GM21390 (cell line): Measurements from ENCODE around the gene RAD52.
A peak's percentile ranks its signal among the peaks of the same experiment; 100 is the strongest.
"Not testable (repeated sequence)": the region's sequence is repeated elsewhere in the genome, so short reads cannot be mapped to it uniquely, and the experiment has no call there.

Experiments
- ATAC-seq: cut with Tn5 transposase; IDR thresholded peaks from one replicate; pipeline ENCODE4 v1.9.1; 2021; ENCODE audit not compliant: unreplicated experiment

The RAD52 gene

GRCh38 chr12:967641-968040, 18.1 kb upstream of the RAD52 start:
- no peak for ATAC-seq

GRCh38 chr12:966724-967123, 17.2 kb upstream of the RAD52 start:
- ATAC-seq, result no peak

- ATAC-seq, result peak; percentile 49
Observed at GRCh38 chr12:958588-959123, 9.2 kb upstream of the RAD52 start.

DNA sequence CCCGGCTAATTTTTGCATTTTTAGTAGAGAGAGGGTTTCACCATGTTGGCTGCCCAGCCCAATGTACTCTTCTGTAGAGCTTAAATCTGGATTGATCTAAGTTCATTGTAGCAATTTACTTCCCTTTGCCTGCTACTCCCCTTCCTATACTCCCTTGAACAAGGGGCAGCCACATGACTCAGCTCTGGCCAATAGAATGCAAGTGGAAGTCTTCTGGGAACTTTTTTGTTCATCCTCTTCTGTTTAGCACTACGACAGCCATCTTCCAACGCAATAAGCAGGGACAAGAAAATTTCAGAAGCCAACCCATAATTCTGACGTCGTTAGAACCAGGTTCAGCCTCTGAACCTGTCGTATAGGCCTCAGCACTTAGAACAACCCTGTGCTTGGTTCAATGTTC, 6.4 kb upstream of the RAD52 start:
- ATAC-seq, result no peak

GRCh38 chr12:954741-955140, 5.2 kb upstream of the RAD52 start:
- ATAC-seq, result no peak

DNA sequence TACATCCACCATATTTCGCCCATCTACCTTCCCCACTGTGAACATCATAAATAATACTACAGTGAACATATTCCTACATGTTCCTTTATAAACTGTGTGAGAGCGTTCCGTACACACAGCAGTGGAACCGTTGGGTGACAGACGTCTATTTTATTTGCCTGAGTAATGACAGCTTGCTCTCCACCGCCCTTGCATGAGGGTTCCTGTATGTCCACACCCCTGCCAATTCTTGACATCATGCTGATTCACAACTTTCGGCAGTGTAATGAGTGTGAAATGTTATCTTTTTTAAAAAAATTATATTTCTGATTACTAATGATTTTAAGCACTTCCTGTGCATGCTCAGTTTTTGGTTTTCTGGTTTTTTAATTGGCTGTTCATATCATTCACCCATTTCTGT, 4.3 kb upstream of the RAD52 start:
- no peak for ATAC-seq

- ATAC-seq, result no peak
Observed at GRCh38 chr12:951176-951575, 1.7 kb upstream of the RAD52 start.

- no peak for ATAC-seq
Observed at GRCh38 chr12:948238-948637, 1.3 kb downstream of the RAD52 start.

DNA sequence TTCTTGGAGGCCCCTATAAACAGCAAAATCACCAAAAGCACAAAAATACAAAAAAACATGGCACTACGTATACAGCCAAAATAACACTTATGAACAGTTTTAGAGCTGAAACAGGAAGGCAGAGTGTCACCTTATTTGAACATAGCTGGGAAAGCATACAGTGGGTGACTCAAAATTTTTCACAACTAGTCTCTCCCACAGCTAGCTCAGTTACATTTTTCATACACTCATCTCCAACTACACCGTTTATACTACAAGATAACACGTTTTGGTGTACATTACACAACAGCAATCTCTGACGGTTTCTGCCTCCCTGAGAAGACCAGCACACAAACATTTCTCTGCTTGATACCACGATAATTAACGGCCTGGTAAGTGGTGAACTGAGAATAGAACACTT, 2.9 kb downstream of the RAD52 start:
- no peak for ATAC-seq

DNA sequence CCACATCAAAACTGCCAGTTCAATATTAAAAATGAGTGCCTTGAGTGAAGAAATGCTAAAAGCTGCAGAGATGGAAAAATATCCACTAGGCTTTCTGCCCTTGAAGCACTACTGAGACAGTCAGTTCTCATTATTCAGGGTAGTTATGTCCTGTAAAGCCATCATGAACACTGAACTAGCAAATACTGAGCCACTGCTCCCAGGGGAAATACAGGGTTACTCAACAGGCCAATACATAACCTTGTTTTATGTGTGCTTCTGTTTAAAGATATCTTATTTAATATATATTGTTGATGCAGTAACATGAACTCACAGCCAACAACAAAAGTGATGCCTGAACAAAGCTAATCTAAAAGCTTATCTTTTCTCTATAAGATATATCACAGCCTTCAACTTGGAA, 3.3 kb downstream of the RAD52 start:
- ATAC-seq, result no peak

- no peak for ATAC-seq
Observed at GRCh38 chr12:944211-944610, 5.3 kb downstream of the RAD52 start.

GRCh38 chr12:943051-943450, 6.4 kb downstream of the RAD52 start:
- no peak for ATAC-seq

- ATAC-seq, result no peak
Observed at GRCh38 chr12:938810-939209, 10.7 kb downstream of the RAD52 start.

- no peak for ATAC-seq
Observed at GRCh38 chr12:936377-937345, 12.8 kb downstream of the RAD52 start.

DNA sequence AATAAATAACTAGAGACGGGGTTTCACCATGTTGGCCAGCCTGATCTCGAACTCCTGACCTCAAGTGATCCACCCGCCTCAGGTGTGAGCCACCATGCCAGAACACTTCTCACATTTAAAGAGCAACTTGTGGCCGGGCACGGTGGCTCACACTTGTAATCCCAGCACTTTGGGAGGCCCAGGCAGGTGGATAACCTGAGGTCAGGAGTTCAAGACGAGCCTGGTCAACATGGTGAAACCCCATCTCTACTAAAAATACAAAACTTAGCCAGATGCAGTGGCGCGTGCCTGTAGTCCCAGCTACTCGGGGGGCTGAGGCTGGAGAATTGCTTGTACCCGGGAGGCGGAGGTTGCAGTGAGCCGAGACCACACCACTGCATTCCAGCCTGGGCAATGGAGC, 13.6 kb downstream of the RAD52 start:
- not testable (repeated sequence) for ATAC-seq

DNA sequence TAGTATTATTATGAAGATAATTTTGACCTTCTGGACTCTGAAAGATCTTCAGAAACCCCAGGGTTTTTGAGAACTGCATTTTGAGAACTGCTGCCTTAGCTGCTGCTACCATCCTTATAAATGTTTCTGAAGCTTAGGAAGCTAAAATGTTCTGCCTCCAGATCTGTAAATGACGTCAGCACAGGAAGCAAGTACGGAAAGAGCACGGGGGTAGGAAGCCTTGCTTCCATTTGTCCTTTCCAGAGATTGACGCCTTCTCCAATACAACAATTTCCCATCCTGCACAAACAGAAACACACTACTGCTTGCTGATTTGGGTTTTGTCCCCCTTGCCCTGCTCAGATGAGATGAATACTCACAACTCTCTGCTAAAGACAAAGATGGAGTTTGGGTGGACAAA, 17.9 kb downstream of the RAD52 start:
- ATAC-seq, result no peak

DNA sequence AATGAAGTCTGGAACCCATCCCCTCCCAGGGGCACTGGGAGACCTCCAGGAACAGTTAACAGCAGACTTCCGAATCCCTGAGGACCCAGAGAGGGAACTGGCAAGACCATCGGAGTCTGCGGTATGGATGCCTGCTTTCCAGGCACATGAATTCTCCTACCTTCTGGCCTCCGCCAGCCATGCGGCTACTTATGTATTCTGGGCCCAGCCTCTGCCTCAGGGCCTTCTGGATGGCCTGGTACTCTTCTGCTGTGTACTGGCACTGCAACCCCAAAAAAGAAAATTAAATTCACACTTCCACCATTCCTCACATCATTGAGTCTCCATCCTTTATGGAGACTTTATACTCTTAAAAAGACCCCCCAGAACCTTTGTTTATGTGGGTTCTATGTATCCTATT, 18.4 kb downstream of the RAD52 start:
- no peak for ATAC-seq

DNA sequence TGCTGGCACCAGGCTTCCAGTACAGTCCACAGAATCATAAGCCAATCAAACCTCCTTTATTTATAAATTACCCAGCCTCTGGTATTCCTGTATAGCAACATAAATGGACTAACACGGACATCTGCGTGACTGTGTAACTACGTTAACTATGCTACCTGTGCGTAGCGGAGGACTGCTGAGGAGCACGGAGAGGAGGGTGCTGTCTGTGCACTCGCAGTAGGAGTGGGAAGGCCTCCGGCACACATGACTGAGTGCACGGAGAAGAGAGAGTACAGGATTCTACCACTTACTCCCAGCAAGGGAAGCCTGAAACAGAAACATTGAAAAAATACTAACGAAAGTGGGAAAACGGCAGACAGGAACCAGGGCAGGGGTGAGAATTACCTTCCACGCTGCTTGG, 22.9 kb downstream of the RAD52 start:
- no peak for ATAC-seq

GRCh38 chr12:922285-922684, 27.2 kb downstream of the RAD52 start:
- no peak for ATAC-seq

GRCh38 chr12:920676-921075, 28.8 kb downstream of the RAD52 start:
- ATAC-seq, result no peak

- no peak for ATAC-seq
Observed at GRCh38 chr12:916712-917445, 32.6 kb downstream of the RAD52 start.

DNA sequence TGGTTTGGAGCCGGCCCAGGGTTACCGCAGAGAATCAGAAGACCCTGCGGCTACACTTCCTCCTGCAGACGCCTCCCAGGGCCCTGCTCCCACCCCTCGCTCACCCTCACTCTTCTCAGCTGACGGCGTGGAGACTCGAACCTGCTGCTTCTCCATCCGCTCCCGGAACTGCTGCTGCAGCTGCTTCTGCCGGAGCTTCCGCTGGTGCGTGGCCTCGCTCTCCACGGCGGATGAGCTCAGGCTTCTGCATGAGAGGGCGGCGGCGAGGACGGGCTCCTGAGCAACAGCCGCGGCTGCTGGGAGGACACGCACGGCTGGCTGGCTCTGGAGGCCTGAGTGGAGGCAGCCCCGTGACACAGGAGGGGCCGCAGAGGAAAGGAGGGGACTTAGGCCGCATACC, 33.3 kb downstream of the RAD52 start:
- ATAC-seq, result no peak
